ENCODE results near the gene NUDT13. TPM values are rescaled to one million over a fixed set of nuclear protein-coding genes. Genes with fewer than 3 reads are reported as not detected.

Gene NUDT13
- total and polyA plus RNA-seq, 7 experiments from 2014 or later: 1.2 to 3.5 (median 1.5) TPM

DNA sequence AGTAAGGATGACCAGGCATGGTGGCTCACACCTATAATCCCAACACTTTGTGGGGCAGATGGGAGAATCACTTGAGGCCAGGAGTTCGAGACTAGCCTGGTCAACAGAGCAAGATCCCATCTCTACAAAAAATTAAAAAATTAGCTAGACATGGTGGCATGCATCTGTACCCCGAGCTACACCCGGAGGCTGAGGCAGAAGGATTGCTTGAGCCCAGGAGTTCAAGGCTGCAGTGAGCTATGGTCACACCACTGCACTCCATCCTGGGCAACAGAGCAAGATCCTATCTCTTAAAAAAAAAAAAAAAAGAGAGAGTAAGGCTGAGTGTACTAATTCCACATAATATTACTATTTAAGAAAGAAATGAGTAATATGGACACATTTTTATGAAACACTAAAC is 17.4 kb upstream of the NUDT13 start:
- CTCF ChIA-PET: interaction anchor here (0.8 to 0.9 kb wide), 2 partner anchors 18 to 21 kb away, joined by 3 to 5 read pairs; no protein-coding TSS in a partner anchor

GRCh38 chr10:73093922-73094850 is 16.1 kb upstream of the NUDT13 start:
- H3K4me3 Mint-ChIP-seq: peak overlapping the region in 7 of 10 donors; percentile 39 to 97 (median 93)
- no peak overlapping the region for H3K4me3 ChIP-seq (ENCODE audit: low read length)

More for the DNA sequence above, 17.4 kb upstream of the NUDT13 start:
- Histone ChIP-seq H3K9me3 (ENCODE audit: control insufficient read depth in 2 of 3, low read length in 3 of 3) (no peaks in the 10 kb centered on the region), H3K4me3 (ENCODE audit: low read length) (no peak overlapping the region), H3K4me1 (ENCODE audit: control insufficient read depth in 2 of 2, insufficient read depth in 2 of 2, low read length in 2 of 2) (peaks cover 0 to 12% of the 10 kb centered on the region in 2 donors), H3K27ac (ENCODE audit: low read depth, low read length) (no peak overlapping the region), H3K27me3 (ENCODE audit: control insufficient read depth in 2 of 2, insufficient read depth in 2 of 2, low read length in 2 of 2) (no peaks in the 10 kb centered on the region), H3K36me3 (ENCODE audit: control insufficient read depth in 2 of 3, insufficient read depth in 3 of 3, low read length in 3 of 3) (peaks cover 0 to 8% (median 0%) of the 10 kb centered on the region in 3 experiments)
- Mint-ChIP-seq H3K36me3 (peaks cover 0 to 7% (median 0%) of the 10 kb centered on the region in 5 donors), H3K4me3 (peak overlapping the region in 1 of 10 donors; percentile 59), H3K9me3 (no peaks in the 10 kb centered on the region), H3K27ac (peak overlapping the region in 1 of 9 donors; percentile 32), H3K4me1 (peaks cover 13 to 48% (median 40%) of the 10 kb centered on the region in 7 donors), H3K27me3 (peaks cover 0 to 3% (median 0%) of the 10 kb centered on the region in 5 donors)
- POLR2A ChIA-PET: interaction anchor here (0.7 to 1.0 kb wide), 4 partner anchors 16 to 271 kb away, joined by 3 to 4 read pairs (median 4); no protein-coding TSS in a partner anchor
- intact Hi-C loops (cut with micrococcal nuclease): no loop called here
- ATAC-seq (no peak), DNase-seq (no peak)

GRCh38 chr10:73094986-73095480 is 15.2 kb upstream of the NUDT13 start:
- no peak for DNase-seq
- intact Hi-C loops (cut with micrococcal nuclease): loop anchor here (2.0 to 5.0 kb wide), 3 partner anchors 18 to 1057 kb away; partner anchors contain the start of genes ADK (in 1 of the 2), AP3M1 (in 1 of the 2) and MCU (in 1 of the 2)
- Histone ChIP-seq H3K4me3 (ENCODE audit: low read length) (peak overlapping the region; percentile 60), H3K4me1 (ENCODE audit: control insufficient read depth in 2 of 2, insufficient read depth in 2 of 2, low read length in 2 of 2) (peaks cover 0 to 12% of the 10 kb centered on the region in 2 donors), H3K27ac (ENCODE audit: low read depth, low read length) (peak overlapping the region; percentile 97), H3K9me3 (ENCODE audit: control insufficient read depth in 2 of 3, low read length in 3 of 3) (no peaks in the 10 kb centered on the region), H3K36me3 (ENCODE audit: control insufficient read depth in 2 of 3, insufficient read depth in 3 of 3, low read length in 3 of 3) (peaks cover 0 to 8% (median 0%) of the 10 kb centered on the region in 3 experiments), H3K27me3 (ENCODE audit: control insufficient read depth in 2 of 2, insufficient read depth in 2 of 2, low read length in 2 of 2) (no peaks in the 10 kb centered on the region)
- Mint-ChIP-seq H3K27ac (peak overlapping the region; percentile 76 to 98 (median 92)), H3K4me1 (peaks cover 13 to 47% (median 40%) of the 10 kb centered on the region in 7 donors), H3K4me3 (peak overlapping the region; percentile 91 to 97 (median 96)), H3K36me3 (peaks cover 0 to 6% (median 0%) of the 10 kb centered on the region in 5 donors), H3K27me3 (peaks cover 0 to 3% (median 0%) of the 10 kb centered on the region in 5 donors), H3K9me3 (no peaks in the 10 kb centered on the region)
- ChIA-PET CTCF (interaction anchor here (0.6 to 3.3 kb wide), 8 partner anchors 12 to 674 kb away, joined by 3 to 46 read pairs (median 6); partner anchors contain the start of gene DNAJC9), POLR2A (interaction anchor here (0.6 to 3.0 kb wide), 11 partner anchors 15 to 1192 kb away, joined by 3 to 33 read pairs (median 5); partner anchors contain the start of genes DNAJC9, ECD, FAM149B1 and NUDT13)
- no peak for ATAC-seq

More at GRCh38 chr10:73093922-73094850, 16.1 kb upstream of the NUDT13 start:
- H3K36me3 Mint-ChIP-seq: peaks cover 0 to 7% (median 0%) of the 10 kb centered on the region in 5 donors
- peak overlapping the region; percentile 97 for H3K27ac ChIP-seq (ENCODE audit: low read depth, low read length)
- peaks cover 13 to 47% (median 40%) of the 10 kb centered on the region in 7 donors for H3K4me1 Mint-ChIP-seq
- no peaks in the 10 kb centered on the region for H3K9me3 ChIP-seq (ENCODE audit: control insufficient read depth in 2 of 3, low read length in 3 of 3)
- no peak for ATAC-seq
- intact Hi-C loops (cut with micrococcal nuclease): loop anchor here in 1 of 2 donors (2.0 kb wide), 2 partner anchors 17 to 401 kb away; partner anchors contain the start of gene MCU
- peaks cover 0 to 3% (median 0%) of the 10 kb centered on the region in 5 donors for H3K27me3 Mint-ChIP-seq
- DNase-seq: no peak
- POLR2A ChIA-PET: interaction anchor here (1.0 to 3.0 kb wide), 3 partner anchors 16 to 44 kb away, joined by 3 to 33 read pairs (median 4); partner anchors contain the start of gene NUDT13
- H3K9me3 Mint-ChIP-seq: no peaks in the 10 kb centered on the region
- H3K27ac Mint-ChIP-seq: peak overlapping the region in 5 of 9 donors; percentile 14 to 98 (median 24)
- peaks cover 0 to 12% of the 10 kb centered on the region in 2 donors for H3K4me1 ChIP-seq (ENCODE audit: control insufficient read depth in 2 of 2, insufficient read depth in 2 of 2, low read length in 2 of 2)
- CTCF ChIA-PET: interaction anchor here (0.5 to 3.3 kb wide), 4 partner anchors 19 to 63 kb away, joined by 3 to 46 read pairs (median 6); no protein-coding TSS in a partner anchor
- peaks cover 0 to 8% (median 0%) of the 10 kb centered on the region in 3 experiments for H3K36me3 ChIP-seq (ENCODE audit: control insufficient read depth in 2 of 3, insufficient read depth in 3 of 3, low read length in 3 of 3)
- no peaks in the 10 kb centered on the region for H3K27me3 ChIP-seq (ENCODE audit: control insufficient read depth in 2 of 2, insufficient read depth in 2 of 2, low read length in 2 of 2)

GRCh38 chr10:73095481-73096021 is 14.7 kb upstream of the NUDT13 start:
- H3K9me3 Mint-ChIP-seq: no peaks in the 10 kb centered on the region
- no peaks in the 10 kb centered on the region for H3K9me3 ChIP-seq (ENCODE audit: control insufficient read depth in 2 of 3, low read length in 3 of 3)
- peak in 8 of 9 donors; percentile 17 to 50 (median 42) for DNase-seq
- H3K27ac Mint-ChIP-seq: peak overlapping the region; percentile 76 to 98 (median 92)
- H3K27ac ChIP-seq (ENCODE audit: low read depth, low read length): peak overlapping the region; percentile 97
- ATAC-seq: no peak
- peaks cover 0 to 3% (median 0%) of the 10 kb centered on the region in 5 donors for H3K27me3 Mint-ChIP-seq
- ChIA-PET POLR2A (interaction anchor here (0.6 to 3.0 kb wide), 16 partner anchors 11 to 1191 kb away, joined by 3 to 33 read pairs (median 3); partner anchors contain the start of genes DNAJC9, ECD, FAM149B1 and NUDT13), CTCF (interaction anchor here (0.6 to 3.3 kb wide), 13 partner anchors 13 to 1487 kb away, joined by 3 to 46 read pairs (median 4); partner anchors contain the start of gene DNAJC9)
- peaks cover 0 to 8% (median 0%) of the 10 kb centered on the region in 3 experiments for H3K36me3 ChIP-seq (ENCODE audit: control insufficient read depth in 2 of 3, insufficient read depth in 3 of 3, low read length in 3 of 3)
- intact Hi-C loops (cut with micrococcal nuclease): loop anchor here (1.0 to 5.0 kb wide), 16 partner anchors 19 to 1057 kb away; partner anchors contain the start of genes DNAJB12 (in 2 of the 2), DNAJC9 (in 2 of the 2), ECD (in 2 of the 2) and FAM149B1 (in 2 of the 2)
- H3K27me3 ChIP-seq (ENCODE audit: control insufficient read depth in 2 of 2, insufficient read depth in 2 of 2, low read length in 2 of 2): no peaks in the 10 kb centered on the region
- H3K4me1 ChIP-seq (ENCODE audit: control insufficient read depth in 2 of 2, insufficient read depth in 2 of 2, low read length in 2 of 2): peaks cover 0 to 12% of the 10 kb centered on the region in 2 donors
- peaks cover 13 to 47% (median 40%) of the 10 kb centered on the region in 7 donors for H3K4me1 Mint-ChIP-seq
- H3K4me3 Mint-ChIP-seq: peak overlapping the region; percentile 91 to 97 (median 96)
- H3K4me3 ChIP-seq (ENCODE audit: low read length): peak overlapping the region; percentile 60
- peaks cover 0 to 6% (median 0%) of the 10 kb centered on the region in 5 donors for H3K36me3 Mint-ChIP-seq

DNA sequence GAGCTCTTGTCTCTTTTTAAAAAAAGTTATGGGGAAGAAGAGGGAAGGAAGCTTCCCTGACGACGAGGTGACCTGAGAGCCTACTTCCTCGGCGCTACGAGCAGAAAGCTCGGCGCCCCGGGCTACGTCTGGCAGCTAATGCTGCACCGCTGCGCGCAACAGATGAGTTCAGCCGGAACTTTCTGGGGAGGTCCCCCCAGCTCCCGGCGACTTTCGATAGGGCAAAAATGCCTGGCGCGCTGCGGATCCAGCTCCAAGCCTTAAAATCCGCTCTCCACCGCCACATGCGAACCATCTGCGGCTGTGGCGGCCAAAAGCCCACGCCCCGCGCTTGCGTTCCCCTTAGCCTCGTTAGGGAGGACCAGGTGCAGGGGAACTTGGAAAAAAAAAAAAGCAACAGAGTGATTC is 14.2 kb upstream of the NUDT13 start:
- Mint-ChIP-seq H3K4me3 (peak overlapping the region; percentile 91 to 97 (median 96)), H3K27me3 (peaks cover 0 to 3% (median 0%) of the 10 kb centered on the region in 5 donors), H3K27ac (peak overlapping the region; percentile 76 to 98 (median 92)), H3K4me1 (peaks cover 13 to 47% (median 40%) of the 10 kb centered on the region in 7 donors), H3K36me3 (peaks cover 0 to 6% (median 0%) of the 10 kb centered on the region in 5 donors), H3K9me3 (no peaks in the 10 kb centered on the region)
- Histone ChIP-seq H3K27ac (ENCODE audit: low read depth, low read length) (peak overlapping the region; percentile 97), H3K4me3 (ENCODE audit: low read length) (peak overlapping the region; percentile 60), H3K9me3 (ENCODE audit: control insufficient read depth in 2 of 3, low read length in 3 of 3) (no peaks in the 10 kb centered on the region), H3K4me1 (ENCODE audit: control insufficient read depth in 2 of 2, insufficient read depth in 2 of 2, low read length in 2 of 2) (peaks cover 0 to 12% of the 10 kb centered on the region in 2 donors), H3K27me3 (ENCODE audit: control insufficient read depth in 2 of 2, insufficient read depth in 2 of 2, low read length in 2 of 2) (no peaks in the 10 kb centered on the region), H3K36me3 (ENCODE audit: control insufficient read depth in 2 of 3, insufficient read depth in 3 of 3, low read length in 3 of 3) (peaks cover 0 to 8% (median 0%) of the 10 kb centered on the region in 3 experiments)
- intact Hi-C loops (cut with micrococcal nuclease): loop anchor here (1.0 to 5.0 kb wide), 15 partner anchors 37 to 1056 kb away; partner anchors contain the start of genes DNAJB12 (in 2 of the 2), DNAJC9 (in 2 of the 2), ECD (in 2 of the 2) and FAM149B1 (in 2 of the 2)
- peak; percentile 53 to 73 (median 67) for DNase-seq
- ChIA-PET POLR2A (interaction anchor here (0.7 to 3.0 kb wide), 13 partner anchors 12 to 1162 kb away, joined by 3 to 33 read pairs (median 4); partner anchors contain the start of genes DNAJC9, ECD, FAM149B1 and NUDT13), CTCF (interaction anchor here (0.6 to 3.3 kb wide), 13 partner anchors 13 to 1486 kb away, joined by 3 to 46 read pairs (median 5); partner anchors contain the start of genes DNAJC9 and FAM149B1)
- peak; percentile 44 for ATAC-seq
